Spinal cord (tissue), 10 donors: ENCODE data around the gene EIF4E2. TPM values are rescaled to one million over a fixed set of nuclear protein-coding genes. Genes with fewer than 3 reads are reported as not detected.

ENCODE experiments used
- DNase-seq, 6 donors: peaks; one replicate each; pipeline versions ENCODE4 v3.0.0 to v3.0.0-alpha.2; 2013 to 2015; ENCODE audit warnings: low spot score in 6 of 6, low read depth in 4 of 6
- H3K27ac ChIP-seq: one replicate; pipeline ENCODE4 v1.5.1; 2013; ENCODE audit warnings: low read depth, low read length, control low read depth
- H3K27me3 ChIP-seq: one replicate; pipeline ENCODE4 v1.6.1; 2013; ENCODE audit warnings: low read length; ENCODE audit not compliant: control insufficient read depth, insufficient read depth
- H3K36me3 ChIP-seq: one replicate; pipeline ENCODE4 v1.6.1; 2013; ENCODE audit warnings: low read length; ENCODE audit not compliant: control insufficient read depth, insufficient read depth
- H3K4me1 ChIP-seq: one replicate; pipeline ENCODE4 v1.6.1; 2013; ENCODE audit warnings: low read length; ENCODE audit not compliant: control insufficient read depth, insufficient read depth
- H3K4me3 ChIP-seq: one replicate; pipeline ENCODE4 v1.5.1; 2013; ENCODE audit warnings: low read depth, low read length, control low read depth
- H3K9me3 ChIP-seq: one replicate; pipeline ENCODE4 v1.6.1; 2013; ENCODE audit warnings: low read length; ENCODE audit not compliant: control insufficient read depth, insufficient read depth
- WGBS: methylation state at CpG from one replicate; pipeline ENCODE4 v1.1.5; 2013; ENCODE audit warnings: missing lambda C conversion rate; ENCODE audit not compliant: insufficient coverage; 5-methylcytosine and 5-hydroxymethylcytosine counted together
- polyA plus RNA-seq, 2 donors: library from polyadenylated mRNA; unstranded; fragments of 120-200 nt; gene quantifications; one replicate each; pipeline ENCODE4 v1.2.1, GENCODE V29; 2013; ENCODE audit not compliant: insufficient read length in 2 of 2
- total RNA-seq, 2 donors: library from RNA; depleted of rRNA in 1 of 2; stranded (reverse); fragments of 120-200 nt in 1 of 2; fragments of >200 nt in 1 of 2; gene quantifications; one replicate each; pipeline versions ENCODE4 v1.2.3 to v1.2.4, GENCODE V29; 2013 to 2014
- donor health status: healthy.

The EIF4E2 gene
- total and polyA plus RNA-seq, 4 donors: 37.4 to 84.4 (median 72.2) TPM

DNA sequence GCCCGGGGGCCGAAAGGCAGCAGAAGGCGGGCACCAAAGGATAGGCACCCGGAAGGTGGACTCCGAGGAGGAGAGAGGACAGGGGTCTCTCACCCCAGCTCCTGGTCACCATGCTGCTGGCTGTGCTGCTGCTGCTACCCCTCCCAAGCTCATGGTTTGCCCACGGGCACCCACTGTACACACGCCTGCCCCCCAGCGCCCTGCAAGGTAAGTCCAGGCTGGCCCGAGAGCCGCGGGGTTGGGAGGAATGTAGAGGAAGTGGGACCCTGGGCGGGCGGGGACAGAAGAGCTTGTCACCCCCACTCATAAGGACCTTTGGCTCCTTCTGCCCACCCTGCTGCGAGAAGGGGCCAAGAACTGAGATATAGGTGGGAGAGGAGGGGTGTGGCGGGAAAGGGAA lies 30.0 kb upstream of the EIF4E2 start:
- no peak for DNase-seq
- H3K27me3 ChIP-seq: peaks cover 34% of the 10 kb centered on the region
- WGBS: 66% methylated on average over 5 of the region's 15 CpGs
- peaks cover 5% of the 10 kb centered on the region for H3K36me3 ChIP-seq
- no peaks in the 10 kb centered on the region for H3K9me3 ChIP-seq
- no peak overlapping the region for H3K27ac ChIP-seq
- H3K4me3 ChIP-seq: no peak overlapping the region
- H3K4me1 ChIP-seq: peaks cover 41% of the 10 kb centered on the region

DNA sequence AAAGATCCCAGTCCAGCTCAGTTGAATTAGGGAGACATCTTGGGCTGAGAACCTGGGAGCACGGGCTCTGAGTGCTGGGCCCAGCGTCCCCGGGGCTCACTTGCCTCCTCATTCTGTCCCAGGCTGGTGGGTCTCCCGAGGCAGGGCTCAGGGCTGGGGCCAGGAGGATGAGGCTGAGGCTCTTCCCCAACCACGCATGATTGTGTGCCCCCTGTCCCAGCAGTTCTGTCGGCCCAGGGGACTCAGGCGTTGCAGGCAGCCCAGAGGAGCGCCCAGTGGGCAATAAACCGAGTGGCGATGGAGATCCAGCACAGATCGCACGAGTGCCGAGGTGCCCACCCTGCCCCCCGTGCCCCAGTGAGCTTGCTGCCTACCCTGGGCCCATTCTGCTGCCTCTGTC lies 29.4 kb upstream of the EIF4E2 start:
- DNase-seq: no peak
- no peaks in the 10 kb centered on the region for H3K9me3 ChIP-seq
- no peak overlapping the region for H3K4me3 ChIP-seq
- peaks cover 5% of the 10 kb centered on the region for H3K36me3 ChIP-seq
- WGBS: 89% methylated on average over 14 of the region's 14 CpGs
- H3K27ac ChIP-seq: no peak overlapping the region
- H3K4me1 ChIP-seq: peaks cover 41% of the 10 kb centered on the region
- peaks cover 36% of the 10 kb centered on the region for H3K27me3 ChIP-seq

- Histone ChIP-seq H3K27ac (no peak overlapping the region), H3K27me3 (peaks cover 36% of the 10 kb centered on the region), H3K36me3 (peaks cover 5% of the 10 kb centered on the region), H3K9me3 (no peaks in the 10 kb centered on the region), H3K4me3 (peak overlapping the region; percentile 2), H3K4me1 (peaks cover 41% of the 10 kb centered on the region)
- peak in 2 of 6 donors; percentile 76 for DNase-seq
- whole genome bisulfite sequencing: 2% methylated on average over 66 of the region's 66 CpGs
These were observed 28.4 kb upstream of the EIF4E2 start for GRCh38 chr2:232521959-232522622.

GRCh38 chr2:232522623-232523401 lies 27.7 kb upstream of the EIF4E2 start:
- H3K4me3 ChIP-seq: peak overlapping the region; percentile 2
- H3K27ac ChIP-seq: no peak overlapping the region
- 24% methylated on average over 45 of the region's 46 CpGs for WGBS
- H3K4me1 ChIP-seq: peaks cover 41% of the 10 kb centered on the region
- peaks cover 5% of the 10 kb centered on the region for H3K36me3 ChIP-seq
- no peak for DNase-seq
- peaks cover 36% of the 10 kb centered on the region for H3K27me3 ChIP-seq
- no peaks in the 10 kb centered on the region for H3K9me3 ChIP-seq

DNA sequence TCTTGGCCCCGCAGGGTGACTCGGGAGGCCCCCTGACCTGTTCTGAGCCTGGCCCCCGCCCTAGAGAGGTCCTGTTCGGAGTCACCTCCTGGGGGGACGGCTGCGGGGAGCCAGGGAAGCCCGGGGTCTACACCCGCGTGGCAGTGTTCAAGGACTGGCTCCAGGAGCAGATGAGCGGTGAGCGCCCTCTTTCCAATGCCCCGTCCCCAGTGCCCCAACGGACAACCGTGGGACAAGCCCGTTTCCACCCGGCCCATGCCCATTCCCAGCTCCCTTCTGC lies 27.1 kb upstream of the EIF4E2 start:
- Histone ChIP-seq H3K4me3 (no peak overlapping the region), H3K27ac (no peak overlapping the region), H3K27me3 (peaks cover 36% of the 10 kb centered on the region), H3K9me3 (no peaks in the 10 kb centered on the region), H3K36me3 (peaks cover 5% of the 10 kb centered on the region), H3K4me1 (peaks cover 41% of the 10 kb centered on the region)
- 14% methylated on average over 15 of the region's 16 CpGs for WGBS
- no peak for DNase-seq

DNA sequence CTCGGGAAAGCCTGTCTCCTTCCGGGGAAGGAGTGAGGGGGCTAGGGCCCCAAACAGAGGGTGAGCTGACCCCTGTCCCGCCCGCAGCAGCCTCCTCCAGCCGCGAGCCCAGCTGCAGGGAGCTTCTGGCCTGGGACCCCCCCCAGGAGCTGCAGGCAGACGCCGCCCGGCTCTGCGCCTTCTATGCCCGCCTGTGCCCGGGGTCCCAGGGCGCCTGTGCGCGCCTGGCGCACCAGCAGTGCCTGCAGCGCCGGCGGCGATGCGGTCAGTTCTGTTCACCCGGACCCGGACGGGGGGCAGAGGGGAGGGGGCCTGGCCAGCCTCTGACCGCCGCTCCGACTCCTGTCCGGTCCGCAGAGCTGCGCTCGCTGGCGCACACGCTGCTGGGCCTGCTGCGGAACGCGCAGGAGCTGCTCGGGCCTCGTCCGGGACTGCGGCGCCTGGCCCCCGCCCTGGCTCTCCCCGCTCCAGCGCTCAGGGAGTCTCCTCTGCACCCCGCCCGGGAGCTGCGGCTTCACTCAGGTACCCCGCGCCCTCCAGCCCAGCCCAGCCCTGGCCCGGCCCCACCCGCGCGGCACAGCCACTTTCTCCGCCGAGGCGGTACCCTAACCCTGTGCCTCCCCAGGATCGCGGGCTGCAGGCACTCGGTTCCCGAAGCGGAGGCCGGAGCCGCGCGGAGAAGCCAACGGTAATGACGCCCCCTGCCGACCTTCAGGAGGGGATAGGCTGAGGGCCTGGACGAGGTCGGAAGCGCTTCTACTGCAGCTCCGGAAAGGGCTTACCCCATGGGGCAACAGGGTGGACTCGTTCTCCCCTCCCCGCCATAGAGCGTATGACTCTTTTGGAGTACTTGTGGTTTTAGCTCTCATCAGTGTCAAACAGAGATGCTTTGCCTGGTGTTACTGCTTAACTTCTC lies 26.5 kb upstream of the EIF4E2 start:
- H3K4me3 ChIP-seq: no peak overlapping the region
- H3K27me3 ChIP-seq: peaks cover 36% of the 10 kb centered on the region
- WGBS: under 1% methylated on average over 72 of the region's 75 CpGs
- H3K27ac ChIP-seq: no peak overlapping the region
- peaks cover 5% of the 10 kb centered on the region for H3K36me3 ChIP-seq
- DNase-seq: peak in 2 of 6 donors; percentile 67 to 83
- H3K4me1 ChIP-seq: peaks cover 41% of the 10 kb centered on the region
- H3K9me3 ChIP-seq: no peaks in the 10 kb centered on the region

GRCh38 chr2:232524771-232525170 lies 25.7 kb upstream of the EIF4E2 start:
- H3K27me3 ChIP-seq: peaks cover 36% of the 10 kb centered on the region
- no peak overlapping the region for H3K4me3 ChIP-seq
- no peak for DNase-seq
- peaks cover 36% of the 10 kb centered on the region for H3K4me1 ChIP-seq
- WGBS: 72% methylated on average over 6 of the region's 6 CpGs
- no peaks in the 10 kb centered on the region for H3K9me3 ChIP-seq
- H3K27ac ChIP-seq: no peak overlapping the region
- peaks cover 5% of the 10 kb centered on the region for H3K36me3 ChIP-seq

- 81% methylated on average over 13 of the region's 14 CpGs for WGBS
- H3K27me3 ChIP-seq: peaks cover 36% of the 10 kb centered on the region
- no peak for DNase-seq
These were observed 25.3 kb upstream of the EIF4E2 start for GRCh38 chr2:232525199-232525598.

DNA sequence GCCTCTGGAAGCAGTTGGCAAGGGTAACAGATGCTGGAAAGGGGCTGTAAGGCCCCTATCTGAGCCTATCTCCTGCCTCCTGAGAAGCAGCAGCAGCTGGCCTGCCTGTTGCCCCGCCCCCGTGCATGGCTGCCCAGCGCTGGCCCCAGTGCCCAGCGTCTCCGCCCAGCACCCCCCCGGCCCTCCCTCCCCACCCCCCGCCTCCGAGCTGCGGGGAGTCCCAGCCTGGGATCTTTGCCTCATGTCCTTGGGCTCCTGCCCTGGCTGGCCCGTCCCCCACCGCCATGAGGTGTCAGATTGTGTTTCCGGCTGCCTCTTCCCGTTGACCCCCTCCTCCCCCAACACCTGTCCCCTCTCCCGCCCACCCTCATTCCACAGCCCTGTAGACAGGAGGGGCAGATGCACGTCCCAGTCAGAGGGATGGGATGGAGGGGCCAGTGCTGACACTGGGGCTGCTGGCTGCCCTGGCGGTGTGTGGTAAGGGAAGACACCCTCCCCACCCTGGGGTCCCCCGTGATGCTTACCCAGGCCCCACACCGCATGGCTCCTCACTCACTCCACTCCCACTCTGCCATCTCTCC lies 24.6 kb upstream of the EIF4E2 start, which contains the start of gene CHRND:
Gene CHRND, plus strand, starts transcription at position 370 of the 581 bp plus-strand sequence. Its CDS starts 56 bp downstream, at position 426.
- 8% methylated on average over 9 of the region's 18 CpGs for WGBS
- Histone ChIP-seq H3K4me1 (peaks cover 35% of the 10 kb centered on the region), H3K4me3 (no peak within 1 kb of the TSS), H3K27ac (no peak within 1 kb of the TSS), H3K27me3 (peaks cover 36% of the 10 kb centered on the region), H3K9me3 (no peaks in the 10 kb centered on the region), H3K36me3 (peaks cover 5% of the 10 kb centered on the region)
- no peak for DNase-seq

More at GRCh38 chr2:232525199-232525598, 25.3 kb upstream of the EIF4E2 start:
- Histone ChIP-seq H3K9me3 (no peaks in the 10 kb centered on the region), H3K36me3 (peaks cover 5% of the 10 kb centered on the region), H3K27ac (no peak overlapping the region), H3K4me3 (no peak overlapping the region), H3K4me1 (peaks cover 35% of the 10 kb centered on the region)
